NCI-H2081 (cell line): ENCODE data around the gene NLGN4Y.
"Not testable (repeated sequence)": the region's sequence is repeated elsewhere in the genome, so short reads cannot be mapped to it uniquely, and the experiment has no call there.

ENCODE experiments used
- DNase-seq, 2 experiments: peaks; one replicate each; lab custom pipeline; 2025; lab: John Stamatoyannopoulos, UW

NLGN4Y gene

DNA sequence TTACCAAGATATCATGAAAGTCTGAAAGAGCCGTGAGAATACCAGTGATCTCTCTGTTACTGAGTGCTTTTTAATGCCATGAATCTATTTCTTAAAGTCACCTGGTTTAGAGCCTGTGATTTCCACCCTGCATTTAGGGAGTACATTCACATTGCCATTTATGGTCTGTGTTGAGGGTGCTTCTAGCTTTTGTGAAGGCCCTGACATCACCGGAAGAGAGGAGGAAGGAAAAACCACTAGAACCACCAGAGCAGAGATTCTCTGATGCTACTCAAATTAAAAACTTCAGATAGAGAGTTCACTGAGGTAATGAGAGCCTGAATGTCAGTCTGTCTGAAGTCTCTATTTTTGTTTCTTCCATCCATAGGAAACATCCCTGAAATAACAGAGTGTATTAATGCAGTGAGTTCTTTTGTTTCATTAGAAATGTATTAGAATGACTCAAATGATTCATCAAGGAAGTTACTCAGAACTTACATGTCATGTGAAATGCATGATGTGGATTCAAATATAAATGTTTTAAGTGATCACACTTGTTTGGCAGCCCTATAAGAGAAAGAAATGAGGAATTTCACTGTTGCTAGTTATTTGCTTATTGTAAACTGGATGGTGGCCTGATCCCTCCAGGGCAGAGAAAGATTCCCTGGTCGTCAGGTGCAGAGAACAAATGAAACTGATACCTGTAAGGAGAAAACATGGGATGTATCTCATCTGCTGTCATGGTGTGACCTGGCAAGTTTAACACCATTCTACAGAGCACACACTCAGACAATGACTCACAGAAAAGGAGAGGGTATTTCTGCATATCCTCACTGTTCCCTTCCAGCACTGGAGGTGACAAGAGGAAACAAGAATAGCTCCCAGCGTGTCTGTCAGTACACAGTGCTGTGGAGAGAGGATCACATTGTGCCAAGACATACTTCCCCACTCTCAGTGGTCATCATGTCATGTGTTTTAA is 310.1 kb downstream of the NLGN4Y start:
- DNase-seq: no peak

DNA sequence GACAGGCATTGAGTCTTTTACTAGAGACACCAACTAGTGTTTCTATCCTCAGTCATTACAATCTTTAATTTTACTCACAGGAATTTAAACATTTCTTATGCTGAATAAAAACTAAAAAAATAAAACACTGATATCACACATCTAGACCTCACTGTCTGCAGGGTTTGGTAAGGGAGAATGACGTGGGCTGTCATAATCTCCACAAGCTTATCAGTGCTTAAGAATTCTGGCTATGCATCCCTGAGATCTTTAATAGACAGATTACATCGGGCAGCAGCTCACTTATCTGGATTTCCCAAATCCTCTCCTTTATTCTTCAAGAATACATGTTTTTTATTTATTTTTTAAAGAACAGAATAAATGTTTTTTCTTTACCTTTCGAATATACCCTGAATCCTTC is 313.1 kb downstream of the NLGN4Y start:
- DNase-seq: no peak

DNA sequence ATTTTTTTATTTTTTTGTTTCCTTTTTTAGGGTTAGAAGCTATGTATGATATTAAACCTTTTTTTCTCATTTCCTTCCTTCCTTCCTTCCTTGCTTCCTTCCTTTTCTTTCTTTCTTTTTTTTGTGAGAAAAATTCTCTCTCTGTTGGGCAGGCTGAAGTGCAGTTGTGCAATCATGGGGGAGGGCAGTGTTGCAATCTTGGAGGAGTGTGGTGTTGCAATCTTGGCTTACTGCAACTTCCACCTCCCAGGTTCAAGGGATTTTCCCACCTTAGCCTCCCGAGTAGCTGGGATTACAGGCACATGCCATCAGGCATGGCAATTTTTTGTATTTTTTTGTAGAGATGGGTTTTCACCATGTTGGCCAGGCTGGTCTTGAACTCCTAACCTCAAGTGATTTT is 326.4 kb downstream of the NLGN4Y start:
- no peak for DNase-seq

DNA sequence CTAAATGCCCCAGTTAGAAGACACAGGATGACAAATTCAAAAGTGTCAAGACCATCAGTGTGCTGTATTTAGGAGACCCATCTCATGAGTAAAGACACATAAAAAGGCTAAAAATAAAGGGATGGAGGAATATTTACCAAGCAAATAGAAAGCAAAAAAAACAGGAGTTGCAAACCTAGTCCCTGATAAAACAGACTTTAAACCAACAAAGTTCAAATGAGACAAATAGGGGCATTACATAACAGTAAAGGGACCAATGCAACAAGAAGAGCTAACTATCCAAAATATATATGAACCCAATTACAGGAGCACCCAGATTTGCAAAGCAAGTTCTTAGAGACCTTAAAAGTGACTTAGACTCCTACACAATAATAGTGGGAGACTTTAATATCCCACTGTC is 336.1 kb downstream of the NLGN4Y start:
- DNase-seq: no peak

DNA sequence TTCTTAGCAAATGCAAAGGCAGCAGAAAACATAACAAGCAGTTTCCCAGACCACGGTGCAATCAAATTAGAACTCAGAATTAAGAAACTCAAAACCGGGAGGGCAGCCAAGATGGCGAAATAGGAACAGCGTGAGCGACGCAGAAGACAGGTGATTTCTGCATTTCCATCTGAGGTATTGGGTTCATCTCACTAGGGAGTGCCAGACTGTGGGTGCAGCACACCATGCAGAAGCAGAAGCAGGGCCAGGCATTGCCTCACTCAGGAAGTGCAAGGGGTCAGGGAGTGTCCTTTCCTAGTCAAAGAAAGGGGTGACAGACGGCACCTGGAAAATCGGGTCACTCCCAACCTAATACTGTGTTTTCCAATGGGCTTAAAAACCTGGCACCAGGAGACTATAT is 336.7 kb downstream of the NLGN4Y start:
- DNase-seq: not testable (repeated sequence)

DNA sequence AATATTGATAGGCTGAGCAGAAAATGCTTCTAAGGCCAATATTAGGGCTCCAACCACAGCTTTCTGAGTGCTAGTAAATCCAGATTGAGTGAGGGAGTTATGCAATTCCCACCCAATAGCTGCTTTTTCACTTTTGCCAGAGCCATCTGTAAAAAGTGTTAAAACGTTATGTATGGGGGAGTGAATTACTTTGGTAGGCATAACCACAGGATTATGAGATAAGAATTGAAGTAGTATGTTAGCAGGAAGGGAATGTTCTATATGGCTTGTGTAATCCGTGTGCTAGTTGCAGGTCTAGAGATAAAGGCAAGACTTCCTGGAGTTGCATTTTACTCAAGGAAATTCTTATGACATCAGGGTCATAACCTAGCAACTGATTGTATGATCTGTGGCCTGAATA is 347.6 kb downstream of the NLGN4Y start:
- DNase-seq: no peak
